Activated CD8-positive, alpha-beta T cell treated with anti-CD3 and anti-CD28 coated beads for 36 hours (primary cell): ENCODE data around the gene XPC. TPM values are rescaled to one million over a fixed set of nuclear protein-coding genes. Genes with fewer than 3 reads are reported as not detected.

ENCODE experiments used
- ATAC-seq: fragments of 200-7000 bp; cut with Tn5 transposase; one replicate; pipeline ENCODE4 v1.10.0; 2021; ENCODE audit warnings: mild to moderate bottlenecking, moderate library complexity
- CTCF ChIA-PET: fragments of 350-600 bp; sonication (Branson Sonifier 250); formaldehyde crosslinking; loops from one replicate; lab custom pipeline; 2021; ENCODE audit warnings: antibody characterized with exemption; lab: Charles Lee
- POLR2A ChIA-PET: fragments of 350-600 bp; sonication (Branson Sonifier 250); formaldehyde crosslinking; loops from one replicate; lab custom pipeline; 2021; ENCODE audit warnings: antibody characterized with exemption; lab: Charles Lee
- DNase-seq: peaks from one replicate; pipeline ENCODE4 v3.0.0-alpha.2; 2020
- H3K27ac Mint-ChIP-seq: one replicate; pipeline ENCODE4 v1.8.0; 2021; ENCODE audit warnings: mild to moderate bottlenecking, mixed read lengths
- H3K27me3 Mint-ChIP-seq: one replicate; pipeline ENCODE4 v1.8.0; 2021; ENCODE audit warnings: mixed read lengths
- H3K36me3 Mint-ChIP-seq: one replicate; pipeline ENCODE4 v1.8.0; 2021; ENCODE audit warnings: low read depth, mixed read lengths
- H3K4me1 Mint-ChIP-seq: one replicate; pipeline ENCODE4 v1.8.0; 2021; ENCODE audit warnings: low read depth, mixed read lengths
- H3K4me3 Mint-ChIP-seq: one replicate; pipeline ENCODE4 v1.8.0; 2021; ENCODE audit warnings: mild to moderate bottlenecking, moderate library complexity, mixed read lengths
- H3K9me3 Mint-ChIP-seq: one replicate; pipeline ENCODE4 v1.8.0; 2021; ENCODE audit warnings: mixed read lengths
- CTCF ChIP-seq: fragments of 200-600 bp; IDR thresholded peaks from one replicate; pipeline ENCODE4 v1.8.0; 2022; ENCODE audit warnings: antibody characterized with exemption, mild to moderate bottlenecking
- intact Hi-C: fragments of 100-400 bp; cut with micrococcal nuclease; formaldehyde crosslinking; loops from one replicate; pipeline ENCODE4 v1.10.0; 2022
- total RNA-seq, 2 experiments: library from RNA; stranded (reverse); gene quantifications; one replicate each; pipeline ENCODE4 v1.2.3, GENCODE V29; 2021

XPC gene
- total RNA-seq, 2 experiments from 2014 or later: 23.5 to 24.8 TPM

- intact Hi-C loops: no loop called here
- Mint-ChIP-seq H3K36me3 (peaks cover 76% of the 10 kb centered on the region), H3K4me1 (peaks cover 61% of the 10 kb centered on the region), H3K27ac (no peak overlapping the region), H3K27me3 (no peaks in the 10 kb centered on the region), H3K4me3 (no peak overlapping the region), H3K9me3 (no peaks in the 10 kb centered on the region)
- ChIA-PET CTCF (interaction anchor here (1.9 to 4.7 kb wide), 2 partner anchors 16 to 17 kb away, joined by 8 to 26 read pairs; no protein-coding TSS in a partner anchor), POLR2A (interaction anchor here (0.8 kb wide), 1 partner anchor 8 kb away, joined by 3 read pairs; the partner anchor contains the start of gene LSM3)
- ATAC-seq: no peak
- no peak for DNase-seq
- no peak for TF ChIP-seq CTCF
Measured at GRCh38 chr3:14186854-14187458, 8.6 kb upstream of the XPC start.

DNA sequence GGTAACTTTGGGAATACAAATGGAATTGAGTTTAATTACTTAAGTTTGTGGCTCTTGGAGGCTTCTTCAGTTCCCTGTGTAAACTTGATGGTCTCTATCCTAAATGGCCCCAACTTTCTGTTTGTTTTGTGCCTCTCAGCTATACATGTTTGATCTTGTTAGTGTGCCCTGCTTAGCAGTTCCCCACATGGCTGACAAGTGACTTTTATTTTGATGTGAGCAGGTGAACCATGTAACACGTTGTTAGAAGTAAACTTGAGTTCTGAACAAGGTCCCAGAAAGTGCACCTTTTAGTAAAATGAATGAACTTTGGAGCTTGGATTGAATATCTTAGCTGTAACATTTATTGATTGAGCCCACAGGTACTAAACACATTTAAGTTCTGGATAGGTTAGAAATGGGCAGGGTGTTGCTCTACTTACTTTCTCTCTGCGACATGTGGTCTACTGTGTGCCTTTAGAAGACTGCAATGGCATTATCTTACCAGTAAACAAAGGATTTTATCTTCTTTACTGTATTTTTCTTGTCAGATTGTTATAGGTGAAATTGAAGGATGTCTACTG, 4.7 kb upstream of the XPC start:
- ATAC-seq: no peak
- ChIA-PET CTCF (interaction anchor here (0.8 kb wide), 1 partner anchor 20 kb away, joined by 3 read pairs; no protein-coding TSS in a partner anchor), POLR2A (interaction anchor here (0.8 to 1.5 kb wide), 2 partner anchors 59 to 219 kb away, joined by 3 read pairs; no protein-coding TSS in a partner anchor)

DNA sequence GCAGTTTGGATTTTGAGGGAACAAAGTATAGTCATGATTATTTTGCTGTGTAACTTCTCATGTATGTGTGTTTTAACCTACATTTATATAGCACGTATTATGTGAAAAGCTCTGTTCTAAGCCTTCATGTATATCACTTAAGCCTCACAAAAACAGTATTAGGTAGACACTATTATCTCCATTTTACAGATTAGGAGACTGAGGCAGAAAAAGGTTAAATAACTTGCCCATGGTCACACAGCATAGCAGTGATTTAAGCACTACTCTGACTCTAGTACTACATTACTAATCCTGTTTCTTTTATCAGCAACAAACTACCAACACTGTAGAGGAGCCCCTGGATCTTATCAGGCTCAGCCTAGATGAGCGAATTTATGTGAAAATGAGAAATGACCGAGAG, 2.9 kb upstream of the XPC start:
- peaks cover 36% of the 10 kb centered on the region for H3K36me3 Mint-ChIP-seq
- no peaks in the 10 kb centered on the region for H3K27me3 Mint-ChIP-seq
- no peak overlapping the region for H3K4me3 Mint-ChIP-seq
- H3K27ac Mint-ChIP-seq: no peak overlapping the region
- ChIA-PET POLR2A (no interaction called here), CTCF (interaction anchor here (1.0 kb wide), 1 partner anchor 22 kb away, joined by 3 read pairs; no protein-coding TSS in a partner anchor)
- no peak for ATAC-seq
- peaks cover 42% of the 10 kb centered on the region for H3K4me1 Mint-ChIP-seq
- TF ChIP-seq CTCF: no peak
- no peak for DNase-seq
- intact Hi-C loops: no loop called here
- H3K9me3 Mint-ChIP-seq: no peaks in the 10 kb centered on the region

More for the DNA sequence above, 4.7 kb upstream of the XPC start:
- Mint-ChIP-seq H3K9me3 (no peaks in the 10 kb centered on the region), H3K27me3 (no peaks in the 10 kb centered on the region), H3K4me1 (peaks cover 39% of the 10 kb centered on the region), H3K27ac (no peak overlapping the region), H3K36me3 (peaks cover 47% of the 10 kb centered on the region), H3K4me3 (no peak overlapping the region)
- DNase-seq: no peak
- no peak for TF ChIP-seq CTCF
- intact Hi-C loops: no loop called here

GRCh38 chr3:14179795-14180194, 1.4 kb upstream of the XPC start:
- no peak for TF ChIP-seq CTCF
- Mint-ChIP-seq H3K27me3 (no peaks in the 10 kb centered on the region), H3K36me3 (peaks cover 28% of the 10 kb centered on the region), H3K9me3 (no peaks in the 10 kb centered on the region), H3K27ac (peak overlapping the region; percentile 96), H3K4me3 (peak overlapping the region; percentile 87), H3K4me1 (peaks cover 55% of the 10 kb centered on the region)
- no peak for ATAC-seq
- intact Hi-C loops: loop anchor here (2.0 to 5.0 kb wide), 2 partner anchors 37 to 55 kb away; partner anchors contain the start of genes CHCHD4 and TMEM43
- POLR2A ChIA-PET: interaction anchor here (0.8 to 2.6 kb wide), 6 partner anchors 10 to 472 kb away, joined by 3 to 39 read pairs (median 4); partner anchors contain the start of genes CCDC174, CHCHD4 and TMEM43
- no peak for DNase-seq
- CTCF ChIA-PET: interaction anchor here (0.8 to 3.1 kb wide), 6 partner anchors 24 to 283 kb away, joined by 3 to 21 read pairs (median 4); no protein-coding TSS in a partner anchor
